ENCODE data around the gene SHANK2. TPM values are rescaled to one million over a fixed set of nuclear protein-coding genes. Genes with fewer than 3 reads are reported as not detected.

SHANK2 gene
- total RNA-seq, 1 experiment from 2014 or later, result 0.71 TPM

GRCh38 chr11:71210861-71211260 lies 41.5 kb downstream of the SHANK2 start:
- Histone ChIP-seq H3K9me3 (ENCODE audit: low read depth, low read length, poor library complexity, severe bottlenecking) (no peaks in the 10 kb centered on the region), H3K36me3 (ENCODE audit: insufficient read depth, low read length, poor library complexity, severe bottlenecking) (no peaks in the 10 kb centered on the region), H3K27ac (ENCODE audit: low read depth, low read length, poor library complexity, severe bottlenecking) (no peak overlapping the region), H3K4me1 (ENCODE audit: insufficient read depth, low read length, poor library complexity, severe bottlenecking) (no peaks in the 10 kb centered on the region), H3K4me3 (ENCODE audit: low read depth, low read length, poor library complexity, severe bottlenecking) (no peak overlapping the region), H3K27me3 (replicated peaks; ENCODE audit: insufficient read depth, low read depth, low read length, poor library complexity) (peaks cover 10% of the 10 kb centered on the region)
- CTCF ChIA-PET, result no interaction called here
- TF ChIP-seq CTCF (conservative IDR thresholded peaks at IDR 0.05; ENCODE audit: low read depth, low read length), result no peak
- TF ChIP-seq EZH2 (IDR thresholded peaks at IDR 0.05; ENCODE audit: borderline replicate concordance, low read depth, low read length, poor library complexity, severe bottlenecking), result no peak
- POLR2A ChIA-PET (ENCODE audit: low non-redundant PET), result interaction anchor here (0.7 kb wide), 1 partner anchor 30 kb away, joined by 24 read pairs; no protein-coding TSS in a partner anchor
- BruUV-seq (replicated peaks), result no TSS peak
- DNase-seq (ENCODE audit: low spot score), result no peak
- intact Hi-C loops (cut with micrococcal nuclease; ENCODE audit: unreplicated experiment), result no loop called here

- H3K4me3 ChIP-seq (ENCODE audit: low read depth, low read length, poor library complexity, severe bottlenecking), result no peak overlapping the region
- H3K4me1 ChIP-seq (ENCODE audit: insufficient read depth, low read length, poor library complexity, severe bottlenecking), result no peaks in the 10 kb centered on the region
- no peaks in the 10 kb centered on the region for H3K9me3 ChIP-seq (ENCODE audit: low read depth, low read length, poor library complexity, severe bottlenecking)
- ChIA-PET CTCF (no interaction called here), POLR2A (ENCODE audit: low non-redundant PET) (no interaction called here)
- H3K36me3 ChIP-seq (ENCODE audit: insufficient read depth, low read length, poor library complexity, severe bottlenecking), result no peaks in the 10 kb centered on the region
- no peak overlapping the region for H3K27ac ChIP-seq (ENCODE audit: low read depth, low read length, poor library complexity, severe bottlenecking)
- H3K27me3 ChIP-seq (replicated peaks; ENCODE audit: insufficient read depth, low read depth, low read length, poor library complexity), result peaks cover 10% of the 10 kb centered on the region
- TF ChIP-seq EZH2 (IDR thresholded peaks at IDR 0.05; ENCODE audit: borderline replicate concordance, low read depth, low read length, poor library complexity, severe bottlenecking), result no peak
- no peak for TF ChIP-seq CTCF (conservative IDR thresholded peaks at IDR 0.05; ENCODE audit: low read depth, low read length)
- no TSS peak for BruUV-seq (replicated peaks)
- intact Hi-C loops (cut with micrococcal nuclease; ENCODE audit: unreplicated experiment), result no loop called here
- no peak for DNase-seq (ENCODE audit: low spot score)
These were observed 42.7 kb downstream of the SHANK2 start for GRCh38 chr11:71209656-71210055.

- ChIA-PET POLR2A (ENCODE audit: low non-redundant PET) (no interaction called here), CTCF (no interaction called here)
- no peaks in the 10 kb centered on the region for H3K4me1 ChIP-seq (ENCODE audit: insufficient read depth, low read length, poor library complexity, severe bottlenecking)
- H3K27me3 ChIP-seq (replicated peaks; ENCODE audit: insufficient read depth, low read depth, low read length, poor library complexity), result peaks cover 10% of the 10 kb centered on the region
- no peak overlapping the region for H3K4me3 ChIP-seq (ENCODE audit: low read depth, low read length, poor library complexity, severe bottlenecking)
- no peak for DNase-seq (ENCODE audit: low spot score)
- no TSS peak for BruUV-seq (replicated peaks)
- intact Hi-C loops (cut with micrococcal nuclease; ENCODE audit: unreplicated experiment), result no loop called here
- TF ChIP-seq CTCF (conservative IDR thresholded peaks at IDR 0.05; ENCODE audit: low read depth, low read length) (no peak), EZH2 (IDR thresholded peaks at IDR 0.05; ENCODE audit: borderline replicate concordance, low read depth, low read length, poor library complexity, severe bottlenecking) (no peak)
- H3K27ac ChIP-seq (ENCODE audit: low read depth, low read length, poor library complexity, severe bottlenecking), result no peak overlapping the region
- H3K36me3 ChIP-seq (ENCODE audit: insufficient read depth, low read length, poor library complexity, severe bottlenecking), result no peaks in the 10 kb centered on the region
- no peaks in the 10 kb centered on the region for H3K9me3 ChIP-seq (ENCODE audit: low read depth, low read length, poor library complexity, severe bottlenecking)
These were observed 43.2 kb downstream of the SHANK2 start for GRCh38 chr11:71209181-71209580.
